ENCODE data around the gene HNRNPM. TPM values are rescaled to one million over a fixed set of nuclear protein-coding genes. Genes with fewer than 3 reads are reported as not detected.

Gene HNRNPM
- total and polyA plus RNA-seq, 2 donors (not counting 1 experiment from before 2014, with no cell fraction given) = 137 to 221 TPM

GRCh38 chr19:8512115-8512967, 67.6 kb downstream of the HNRNPM start:
- H3K4me1 Mint-ChIP-seq = peaks cover 14% of the 10 kb centered on the region
- no peaks in the 10 kb centered on the region for H4K20me1 ChIP-seq (ENCODE audit: control insufficient read depth, insufficient read depth, low read length, poor library complexity, severe bottlenecking)
- TF ChIP-seq EZH2 (IDR thresholded peaks at IDR 0.05; ENCODE audit: borderline replicate concordance, insufficient read depth, low read depth, low read length, poor library complexity, severe bottlenecking) = no peak
- TF ChIP-seq CTCF (IDR thresholded peaks at IDR 0.05) = no peak
- peak overlapping the region; percentile 61 for H3K4me3 Mint-ChIP-seq
- ATAC-seq (ENCODE audit: low read depth) = no peak
- no peak overlapping the region for H3K9ac ChIP-seq (ENCODE audit: low read length)
- no peak overlapping the region for H3K27ac ChIP-seq (ENCODE audit: low read length in 2 of 2)
- ChIA-PET POLR2A (interaction anchor here (0.6 to 2.5 kb wide), 3 partner anchors 47 to 99 kb away, joined by 5 to 12 read pairs (median 10); partner anchors contain the start of genes HNRNPM and MARCHF2), CTCF (interaction anchor here (1.0 to 4.2 kb wide), 4 partner anchors 38 to 158 kb away, joined by 4 to 70 read pairs (median 7); partner anchors contain the start of genes MARCHF2 and MYO1F)
- H3K27ac Mint-ChIP-seq = peak overlapping the region; percentile 59
- peaks cover 9 to 23% of the 10 kb centered on the region in 2 donors for H3K4me1 ChIP-seq (ENCODE audit: control insufficient read depth in 2 of 2, insufficient read depth in 2 of 2, low read length in 2 of 2)
- H3K79me2 ChIP-seq (ENCODE audit: control insufficient read depth, insufficient read depth, low read length) = peaks cover 4% of the 10 kb centered on the region
- H3K27me3 ChIP-seq (replicated peaks in 1 of 4; ENCODE audit: control extremely low read depth in 1 of 4, control insufficient read depth in 3 of 4, insufficient read depth in 4 of 4, low read length in 3 of 4) = no peaks in the 10 kb centered on the region
- no peaks in the 10 kb centered on the region for H3K27me3 Mint-ChIP-seq
- no peak overlapping the region for H2AFZ ChIP-seq (ENCODE audit: insufficient read depth, low read depth, low read length, poor library complexity, severe bottlenecking)
- intact Hi-C loops (cut with micrococcal nuclease) = loop anchor here (5.0 kb wide), 1 partner anchor 505 kb away; the partner anchor contains the start of gene ELAVL1
- H3K4me3 ChIP-seq (ENCODE audit: control extremely low read depth in 1 of 5, extremely low read depth in 1 of 5, insufficient read depth in 1 of 5, low read depth in 2 of 5, low read length in 4 of 5) = no peak overlapping the region
- WGBS (ENCODE audit: insufficient coverage) = 90% methylated on average over 18 of the region's 22 CpGs
- peaks cover 0 to 4% of the 10 kb centered on the region in 2 experiments for H3K36me3 ChIP-seq (replicated peaks in 1 of 2; ENCODE audit: control extremely low read depth in 1 of 2, control insufficient read depth in 1 of 2, extremely low read depth in 1 of 2, insufficient read depth in 2 of 2, low read length in 1 of 2)
- peaks cover 0 to 9% (median 0%) of the 10 kb centered on the region in 3 donors for H3K9me3 ChIP-seq (ENCODE audit: control extremely low read depth in 1 of 3, control insufficient read depth in 2 of 3, insufficient read depth in 1 of 3, low read length in 2 of 3)
- DNase-seq = no peak
- H3K9me3 Mint-ChIP-seq (ENCODE audit: insufficient read depth) = no peaks in the 10 kb centered on the region
- peak overlapping the region; percentile 88 for H3K4me2 ChIP-seq (replicated peaks; ENCODE audit: low read depth, low read length, poor library complexity, severe bottlenecking)

All from B cell (primary cell).